K562 (cell line): ENCODE data around the gene GPC3. TPM values are rescaled to one million over a fixed set of nuclear protein-coding genes. Genes with fewer than 3 reads are reported as not detected.

Source experiments
- ATAC-seq: fragments of 200-7000 bp; cut with Tn5 transposase; 3 replicates; pipeline ENCODE4 v1.9.1; 2020; ENCODE audit warnings: moderate library complexity
- BruUV-seq: library from RNA; stranded (reverse); fragments of 400-500 nt; replicated peaks from 2 replicates; lab custom pipeline; 2021; lab: Mats Ljungman, UMichigan
- CTCF ChIA-PET: fragments of 300-600 bp; formaldehyde crosslinking; extraction: SDS; loops from one replicate; lab custom pipeline; 2021; ENCODE audit warnings: low intra/inter-chr PET ratio; lab: Yijun Ruan, JAX
- POLR2A ChIA-PET: fragments of 300-600, 350-650 bp; sonication (Branson Sonifier 250); formaldehyde crosslinking; extraction: SDS; loops from one replicate; lab custom pipeline; 2021; ENCODE audit warnings: antibody characterized with exemption, inconsistent platforms; lab: Yijun Ruan, JAX
- DNase-seq, 4 experiments: peaks; one replicate each; pipeline versions ENCODE4 v3.0.0 to v3.0.0-alpha.2; 2011 to 2018; ENCODE audit warnings: low spot score in 3 of 4, mixed read lengths in 3 of 4; ENCODE audit errors: extremely low read depth in 1 of 4
- FAIRE-seq: peaks from 2 replicates; lab custom pipeline; 2011; peaks lifted over from hg19 to GRCh38; lab: Jason Lieb, UNC
- H2AFZ ChIP-seq: 2 replicates; pipeline ENCODE4 v1.6.0; 2011; ENCODE audit warnings: low read depth, low read length, control low read depth, inconsistent platforms
- H3K27ac ChIP-seq: fragments of 200-600 bp; 3 replicates; pipeline ENCODE4 v1.8.0; 2011; ENCODE audit warnings: low read depth, mild to moderate bottlenecking, control low read depth, inconsistent platforms, low read length, moderate library complexity, mixed read lengths; ENCODE audit errors: extremely low read depth
- H3K27me3 ChIP-seq, 2 experiments: fragments of 300-600 bp in 1 of 2; 2 replicates in 1 of 2; 3 replicates in 1 of 2; pipeline versions ENCODE4 v1.6.0 to v1.8.0; 2011; ENCODE audit warnings: inconsistent platforms in 2 of 2, low read length in 2 of 2, mild to moderate bottlenecking in 1 of 2, mixed read lengths in 1 of 2, moderate library complexity in 1 of 2; ENCODE audit not compliant: control insufficient read depth in 2 of 2, insufficient read depth in 2 of 2
- H3K36me3 ChIP-seq: fragments of 300-600 bp; 3 replicates; pipeline ENCODE4 v1.8.0; 2011; ENCODE audit warnings: mild to moderate bottlenecking, low read length, inconsistent platforms; ENCODE audit not compliant: control insufficient read depth, insufficient read depth
- H3K4me1 ChIP-seq, 2 experiments: fragments of 200-600 bp in 1 of 2; replicated peaks in 1 of 2; 2 replicates in 1 of 2; 3 replicates in 1 of 2; pipeline versions ENCODE4 v1.5.1 to v1.8.0; 2011; ENCODE audit warnings: inconsistent platforms in 2 of 2, low read length in 2 of 2, mild to moderate bottlenecking in 1 of 2, mixed read lengths in 1 of 2, moderate library complexity in 1 of 2; ENCODE audit not compliant: control insufficient read depth in 2 of 2, insufficient read depth in 2 of 2
- H3K4me2 ChIP-seq: 2 replicates; pipeline ENCODE4 v1.6.1; 2011; ENCODE audit warnings: low read length, control low read depth, inconsistent platforms, mixed read lengths; ENCODE audit not compliant: insufficient read depth
- H3K4me3 ChIP-seq: fragments of 200-600 bp; sonication (generic), shearing (Covaris generic); 2 replicates; pipeline ENCODE4 v1.5.1; 2016; ENCODE audit warnings: control low read depth, inconsistent platforms
- H3K79me2 ChIP-seq: fragments of 200-600 bp; 3 replicates; pipeline ENCODE4 v1.8.0; 2011; ENCODE audit warnings: low read length, inconsistent platforms; ENCODE audit not compliant: control insufficient read depth, insufficient read depth
- H3K9ac ChIP-seq, 2 experiments: 2 replicates each; pipeline versions ENCODE4 v1.6.0 to v1.6.1; 2011; ENCODE audit warnings: low read depth in 2 of 2, low read length in 2 of 2, control low read depth in 1 of 2, inconsistent platforms in 1 of 2, mild to moderate bottlenecking in 1 of 2, mixed read lengths in 1 of 2; ENCODE audit not compliant: insufficient read depth in 1 of 2
- H3K9me1 ChIP-seq: one replicate; pipeline ENCODE4 v1.6.0; 2011; ENCODE audit warnings: inconsistent platforms, mild to moderate bottlenecking, low read length, moderate library complexity; ENCODE audit not compliant: control insufficient read depth, insufficient read depth
- H3K9me3 ChIP-seq: replicated peaks from 2 replicates; pipeline ENCODE4 v1.5.1; 2011; ENCODE audit warnings: low read depth, low read length, inconsistent platforms; ENCODE audit not compliant: control insufficient read depth, insufficient read depth
- H4K20me1 ChIP-seq: replicated peaks from 2 replicates; pipeline ENCODE4 v1.6.1; 2011; ENCODE audit warnings: low read length, inconsistent platforms, mixed read lengths; ENCODE audit not compliant: control insufficient read depth, insufficient read depth
- BDP1 ChIP-seq: IDR thresholded peaks from 3 replicates; pipeline ENCODE4 v1.6.1; 2011; ENCODE audit not compliant: insufficient read length, insufficient read depth
- CC2D1A ChIP-seq: fragments of 450-650 bp; IDR thresholded peaks from 2 replicates; pipeline ENCODE4 v1.6.1; 2017; ENCODE audit warnings: mild to moderate bottlenecking
- KDM2B ChIP-seq: fragments of 250-450 bp; sonication (Bioruptor Pico); IDR thresholded peaks from 2 replicates; pipeline ENCODE4 v1.8.0; 2021; ENCODE audit warnings: mild to moderate bottlenecking, moderate library complexity
- KDM4B ChIP-seq, 2 experiments: fragments of 450-650 bp in 1 of 2; sonication (generic) in 1 of 2; IDR thresholded peaks; 2 replicates each; pipeline ENCODE4 v1.6.1; 2016 to 2017; ENCODE audit warnings: borderline replicate concordance in 2 of 2, antibody characterized with exemption in 1 of 2, low read depth in 1 of 2, mild to moderate bottlenecking in 1 of 2
- KDM5B ChIP-seq: fragments of 200-600 bp; sonication (generic); IDR thresholded peaks from 2 replicates; pipeline ENCODE4 v1.6.1; 2012; ENCODE audit warnings: low read depth, mild to moderate bottlenecking, moderate library complexity, low read length, control low read depth, inconsistent platforms; ENCODE audit not compliant: insufficient replicate concordance
- SIN3A ChIP-seq, 2 experiments: fragments of 150-350 bp in 1 of 2; IDR thresholded peaks; 2 replicates each; pipeline ENCODE4 v1.6.1; 2011 to 2016; ENCODE audit warnings: borderline replicate concordance in 2 of 2, low read depth in 2 of 2, low read length in 2 of 2, mild to moderate bottlenecking in 2 of 2, moderate library complexity in 2 of 2; ENCODE audit not compliant: control insufficient read depth in 1 of 2
- ZNF384 ChIP-seq: IDR thresholded peaks from 2 replicates; pipeline ENCODE4 v1.6.1; 2012; ENCODE audit warnings: low read depth, low read length, improper control_type of control experiment
- ZNF76 ChIP-seq: fragments of 250-450 bp; sonication (Bioruptor Pico); IDR thresholded peaks from 2 replicates; pipeline ENCODE4 v1.4.0; 2020; ENCODE audit warnings: mild to moderate bottlenecking, moderate library complexity, borderline replicate concordance
- WGBS: fragments of 100-300 bp; shearing (Covaris generic); methylation state at CpG from one replicate; pipeline ENCODE4 v1.1.6; 2016; ENCODE audit warnings: low coverage, mixed read lengths; ENCODE audit not compliant: insufficient coverage; ENCODE audit errors: missing lambda C conversion rate; 5-methylcytosine and 5-hydroxymethylcytosine counted together
- in situ Hi-C: fragments of 300-500 bp; cut with MboI; formaldehyde crosslinking; loops from 4 replicates; pipeline ENCODE4 v1.15.0; 2018; ENCODE audit warnings: inconsistent platforms, mixed read lengths
- intact Hi-C: fragments of 100-400 bp; cut with micrococcal nuclease; formaldehyde crosslinking; loops from 2 replicates; pipeline ENCODE4 v1.14.2; 2022
- polyA plus RNA-seq, 8 experiments: library from polyadenylated mRNA; depleted of rRNA in 4 of 8; stranded (reverse) in 5 of 8; unstranded in 3 of 8; fragments of >200 nt; fragmentation: Nextera tagmentation in 2 of 8; fragmentation: Illumina TruSeq in 1 of 8; extraction: Ambion mirVana in 2 of 8; extraction: Trizol in 1 of 8; gene quantifications; 2 replicates each; pipeline versions ENCODE4 v1.2.1 to v1.2.3, GENCODE V29; 2011 to 2014; ENCODE audit warnings: inconsistent platforms in 1 of 8, missing spikeins in 1 of 8
- total RNA-seq, 7 experiments: library from RNA; depleted of rRNA in 6 of 7; stranded (reverse); fragments of >200 nt in 6 of 7; fragmentation: Illumina TruSeq in 2 of 7; extraction: Trizol in 2 of 7; gene quantifications; 2 replicates each; pipeline versions ENCODE4 v1.2.1 to v1.2.3, GENCODE V29; 2011 to 2021; ENCODE audit warnings: low replicate concordance in 1 of 7
- TF ChIP-seq, protein P1 (sequence below): fragments of 250-450 bp; sonication (Bioruptor Pico); IDR thresholded peaks from 2 replicates; pipeline ENCODE4 v1.4.0; 2020; ENCODE audit warnings: mild to moderate bottlenecking, moderate library complexity, borderline replicate concordance
- TF ChIP-seq, protein P2 (sequence below), 2 experiments: IDR thresholded peaks; 2 replicates each; pipeline ENCODE4 v1.6.1; 2011; ENCODE audit warnings: borderline replicate concordance in 1 of 2, control low read depth in 1 of 2, low read depth in 1 of 2, low read length in 1 of 2, mild to moderate bottlenecking in 1 of 2, mixed read lengths in 1 of 2, moderate library complexity in 1 of 2; ENCODE audit not compliant: insufficient read depth in 1 of 2, insufficient read length in 1 of 2, poor library complexity in 1 of 2, severe bottlenecking in 1 of 2; ENCODE audit errors: extremely low read depth in 1 of 2
- TF ChIP-seq, protein P3 (sequence below): fragments of 250-450 bp; sonication (Bioruptor Pico); IDR thresholded peaks from 2 replicates; pipeline ENCODE4 v1.6.1; 2021; ENCODE audit warnings: mild to moderate bottlenecking

GPC3 gene
- total and polyA plus RNA-seq, 9 of the 15 experiments (the other 6 are each of a cell fraction or from before 2014, with no cell fraction given): 0.42 TPM; not detected in 8

DNA sequence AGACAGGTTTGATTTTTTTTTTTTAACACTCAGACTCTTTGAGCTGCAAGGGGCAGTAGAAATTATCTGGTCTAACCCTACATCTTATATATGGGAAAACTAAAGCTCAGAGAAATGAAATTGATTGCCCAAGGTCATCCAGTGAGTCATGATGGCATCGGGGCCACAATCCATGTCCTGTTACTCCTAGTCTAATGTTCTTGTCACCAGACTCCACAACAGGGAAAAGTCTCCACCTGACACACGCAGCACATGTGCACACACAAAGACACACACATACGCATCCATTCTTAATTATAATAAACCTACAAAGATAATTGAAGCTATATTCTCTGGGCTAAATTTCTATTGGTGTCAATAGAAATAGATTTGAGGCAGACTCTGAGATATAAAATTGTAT is 48.4 kb downstream of the GPC3 start:
- in situ Hi-C loops: no loop called here

DNA sequence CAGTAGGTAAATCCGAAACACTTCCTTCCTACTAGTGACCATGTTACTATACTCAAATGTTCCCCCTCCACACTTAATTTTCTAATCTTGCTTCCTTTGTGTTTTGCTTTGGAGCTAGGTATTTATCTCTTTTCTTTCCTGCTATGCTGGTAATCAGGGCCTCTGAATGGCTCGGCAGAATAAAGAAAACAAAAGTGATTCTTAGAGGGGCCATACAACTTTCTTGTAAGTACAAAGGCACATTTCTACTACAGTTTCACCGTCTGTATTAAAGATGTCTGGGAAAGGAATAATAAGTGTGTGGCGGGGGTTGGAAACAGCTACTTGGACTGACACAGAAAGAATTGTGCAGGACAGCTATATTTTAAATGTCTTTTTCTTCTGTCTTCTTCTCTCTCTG is 50.3 kb downstream of the GPC3 start:
- 0% methylated on average over 4 of the region's 4 CpGs for WGBS
- no peak for ATAC-seq
- BruUV-seq: no TSS peak
- H3K4me2 ChIP-seq: no peak overlapping the region
- no peak overlapping the region for H3K4me3 ChIP-seq
- H3K9me3 ChIP-seq: no peaks in the 10 kb centered on the region
- no peak for DNase-seq
- H3K4me1 ChIP-seq: no peaks in the 10 kb centered on the region
- no peaks in the 10 kb centered on the region for H3K79me2 ChIP-seq
- H3K36me3 ChIP-seq: no peaks in the 10 kb centered on the region
- POLR2A ChIA-PET: interaction anchor here (1.2 kb wide), 1 partner anchor 13 kb away, joined by 3 read pairs; no protein-coding TSS in a partner anchor
- in situ Hi-C loops: no loop called here
- TF ChIP-seq SIN3A (IDR thresholded peaks at IDR 0.05; ENCODE audit: borderline replicate concordance in 2 of 2, control insufficient read depth in 1 of 2, low read depth in 2 of 2, low read length in 2 of 2) (no peak), CC2D1A (no peak), KDM4B (IDR thresholded peaks at IDR 0.05; ENCODE audit: borderline replicate concordance in 2 of 2, low read depth in 1 of 2) (no peak), ZNF384 (no peak), ZNF76 (CRISPR knock-in tag) (no peak), KDM2B (CRISPR knock-in tag) (no peak), KDM5B (no peak)
- TF ChIP-seq, protein P1, sequence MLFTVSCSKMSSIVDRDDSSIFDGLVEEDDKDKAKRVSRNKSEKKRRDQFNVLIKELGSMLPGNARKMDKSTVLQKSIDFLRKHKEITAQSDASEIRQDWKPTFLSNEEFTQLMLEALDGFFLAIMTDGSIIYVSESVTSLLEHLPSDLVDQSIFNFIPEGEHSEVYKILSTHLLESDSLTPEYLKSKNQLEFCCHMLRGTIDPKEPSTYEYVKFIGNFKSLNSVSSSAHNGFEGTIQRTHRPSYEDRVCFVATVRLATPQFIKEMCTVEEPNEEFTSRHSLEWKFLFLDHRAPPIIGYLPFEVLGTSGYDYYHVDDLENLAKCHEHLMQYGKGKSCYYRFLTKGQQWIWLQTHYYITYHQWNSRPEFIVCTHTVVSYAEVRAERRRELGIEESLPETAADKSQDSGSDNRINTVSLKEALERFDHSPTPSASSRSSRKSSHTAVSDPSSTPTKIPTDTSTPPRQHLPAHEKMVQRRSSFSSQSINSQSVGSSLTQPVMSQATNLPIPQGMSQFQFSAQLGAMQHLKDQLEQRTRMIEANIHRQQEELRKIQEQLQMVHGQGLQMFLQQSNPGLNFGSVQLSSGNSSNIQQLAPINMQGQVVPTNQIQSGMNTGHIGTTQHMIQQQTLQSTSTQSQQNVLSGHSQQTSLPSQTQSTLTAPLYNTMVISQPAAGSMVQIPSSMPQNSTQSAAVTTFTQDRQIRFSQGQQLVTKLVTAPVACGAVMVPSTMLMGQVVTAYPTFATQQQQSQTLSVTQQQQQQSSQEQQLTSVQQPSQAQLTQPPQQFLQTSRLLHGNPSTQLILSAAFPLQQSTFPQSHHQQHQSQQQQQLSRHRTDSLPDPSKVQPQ: no peak
- TF ChIP-seq, protein P2, sequence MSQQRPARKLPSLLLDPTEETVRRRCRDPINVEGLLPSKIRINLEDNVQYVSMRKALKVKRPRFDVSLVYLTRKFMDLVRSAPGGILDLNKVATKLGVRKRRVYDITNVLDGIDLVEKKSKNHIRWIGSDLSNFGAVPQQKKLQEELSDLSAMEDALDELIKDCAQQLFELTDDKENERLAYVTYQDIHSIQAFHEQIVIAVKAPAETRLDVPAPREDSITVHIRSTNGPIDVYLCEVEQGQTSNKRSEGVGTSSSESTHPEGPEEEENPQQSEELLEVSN (IDR thresholded peaks at IDR 0.05; ENCODE audit: borderline replicate concordance in 1 of 2, extremely low read depth in 1 of 2, insufficient read depth in 1 of 2, insufficient read length in 1 of 2, low read depth in 1 of 2, low read length in 1 of 2, poor library complexity in 1 of 2, severe bottlenecking in 1 of 2): no peak
- TF ChIP-seq, all 486 proteins: peak for 0
- Histone ChIP-seq H4K20me1 (no peaks in the 10 kb centered on the region), H3K9me1 (no peaks in the 10 kb centered on the region), H3K27ac (no peak overlapping the region), H3K9ac (no peak overlapping the region), H3K27me3 (no peaks in the 10 kb centered on the region), H2AFZ (no peak overlapping the region)
- intact Hi-C loops: no loop called here
- CTCF ChIA-PET: no interaction called here
- FAIRE-seq: no peak

More for the DNA sequence above, 48.4 kb downstream of the GPC3 start:
- Histone ChIP-seq H3K9me1 (no peaks in the 10 kb centered on the region), H2AFZ (no peak overlapping the region), H3K9me3 (no peaks in the 10 kb centered on the region), H3K4me1 (no peaks in the 10 kb centered on the region), H3K79me2 (no peaks in the 10 kb centered on the region), H3K4me3 (no peak overlapping the region), H3K4me2 (no peak overlapping the region), H4K20me1 (no peaks in the 10 kb centered on the region), H3K27ac (no peak overlapping the region), H3K9ac (no peak overlapping the region), H3K36me3 (no peaks in the 10 kb centered on the region), H3K27me3 (no peaks in the 10 kb centered on the region)
- 2% methylated on average over 3 of the region's 3 CpGs for WGBS
- no peak for DNase-seq
- CTCF ChIA-PET: no interaction called here
- TF ChIP-seq BDP1: no peak
- TF ChIP-seq, protein P3, sequence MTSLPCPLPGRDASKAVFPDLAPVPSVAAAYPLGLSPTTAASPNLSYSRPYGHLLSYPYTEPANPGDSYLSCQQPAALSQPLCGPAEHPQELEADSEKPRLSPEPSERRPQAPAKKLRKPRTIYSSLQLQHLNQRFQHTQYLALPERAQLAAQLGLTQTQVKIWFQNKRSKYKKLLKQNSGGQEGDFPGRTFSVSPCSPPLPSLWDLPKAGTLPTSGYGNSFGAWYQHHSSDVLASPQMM (CRISPR knock-in tag): no peak
- intact Hi-C loops: no loop called here
- no peak for ATAC-seq
- BruUV-seq: no TSS peak
- POLR2A ChIA-PET: interaction anchor here (1.5 kb wide), 1 partner anchor 14 kb away, joined by 3 read pairs; no protein-coding TSS in a partner anchor
- no peak for FAIRE-seq
